Right lobe of liver (tissue), 6 donors: Measurements from ENCODE around the gene C20orf141. TPM values are rescaled to one million over a fixed set of nuclear protein-coding genes. Genes with fewer than 3 reads are reported as not detected.
"Not testable (repeated sequence)": the region's sequence is repeated elsewhere in the genome, so short reads cannot be mapped to it uniquely, and the experiment has no call there.

Experiments used
- ATAC-seq, 4 donors: fragments of 200-7000 bp; cut with Tn5 transposase; one replicate each; pipeline ENCODE4 v1.9.1; 2020; ENCODE audit warnings: mild to moderate bottlenecking in 4 of 4, moderate library complexity in 4 of 4
- DNase-seq, 3 donors: peaks; one replicate each; pipeline ENCODE4 v3.0.0-alpha.2; 2020
- H3K27ac ChIP-seq, 3 donors: fragments of 200-600 bp; one replicate each; pipeline ENCODE4 v1.8.0; 2022
- H3K27me3 ChIP-seq, 2 donors: fragments of 200-600 bp; one replicate each; pipeline ENCODE4 v1.8.0; 2022
- H3K36me3 ChIP-seq, 4 donors: fragments of 200-600 bp; sonication (generic) in 1 of 4; one replicate each; pipeline versions ENCODE4 v1.5.1 to v1.8.0; 2017 to 2022; ENCODE audit warnings: control low read depth in 1 of 4
- H3K4me1 ChIP-seq, 4 donors: fragments of 200-600 bp; sonication (generic) in 1 of 4; one replicate each; pipeline versions ENCODE4 v1.5.1 to v1.8.0; 2017 to 2022; ENCODE audit warnings: control low read depth in 1 of 4
- H3K4me3 ChIP-seq, 3 donors: fragments of 200-600 bp; one replicate each; pipeline ENCODE4 v1.8.0; 2022
- H3K9me3 ChIP-seq, 4 donors: fragments of 200-600 bp; sonication (generic) in 1 of 4; one replicate each; pipeline versions ENCODE4 v1.5.1 to v1.8.0; 2017 to 2022; ENCODE audit warnings: control low read depth in 1 of 4
- POLR2A ChIP-seq: fragments of 450-650 bp; IDR thresholded peaks from one replicate; pipeline ENCODE4 v1.6.1; 2017; ENCODE audit warnings: antibody characterized with exemption, mild to moderate bottlenecking
- WGBS: methylation state at CpG from one replicate; pipeline ENCODE4 v1.1.6; 2018; ENCODE audit warnings: low coverage, low lambda C conversion rate; ENCODE audit not compliant: insufficient coverage; ENCODE audit errors: missing lambda C conversion rate; 5-methylcytosine and 5-hydroxymethylcytosine counted together
- intact Hi-C, 2 donors: fragments of 100-400 bp; cut with DNase I; formaldehyde crosslinking; loops; one replicate each; pipeline versions ENCODE4 v1.11.2 to v1.14.1; 2022
- long read RNA-seq: library from polyadenylated mRNA; unstranded; transcript quantifications from one replicate; pipeline ENCODE4 v2.0.0, GENCODE V29; 2019
- total RNA-seq, 6 experiments: library from RNA; depleted of rRNA in 2 of 6; stranded (reverse); fragments of >200 nt in 2 of 6; fragmentation: NEBNext Ultra II Directional in 3 of 6; extraction: Animal tissue kit (Norgen Biotek cat#: 25700) in 3 of 6; gene quantifications; one replicate each; pipeline versions ENCODE4 v1.1.0 to v1.2.4, GENCODE V29; 2016 to 2023
- TF ChIP-seq, protein P1 (sequence below), 4 donors: fragments of 200-600 bp in 3 of 4; fragments of 450-650 bp in 1 of 4; IDR thresholded peaks; one replicate each; pipeline versions ENCODE4 v1.5.1 to v1.8.0; 2016 to 2022; ENCODE audit warnings: antibody characterized with exemption in 4 of 4, mild to moderate bottlenecking in 2 of 4
- donor health status: DM: no; HTN: yes; CAD: no.
- donor health status: DM: no; HTN: no; CAD: no.
- donor health status: DM: no; HTN: no; CAD: no.
- donor health status: DM: no; HTN: yes; CAD: no.
- donor health status: DM: no; HTN: yes; CAD: no.

The C20orf141 gene, protein sequence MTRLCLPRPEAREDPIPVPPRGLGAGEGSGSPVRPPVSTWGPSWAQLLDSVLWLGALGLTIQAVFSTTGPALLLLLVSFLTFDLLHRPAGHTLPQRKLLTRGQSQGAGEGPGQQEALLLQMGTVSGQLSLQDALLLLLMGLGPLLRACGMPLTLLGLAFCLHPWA
- not detected for total RNA-seq
- long read RNA-seq, result 0 reads

DNA sequence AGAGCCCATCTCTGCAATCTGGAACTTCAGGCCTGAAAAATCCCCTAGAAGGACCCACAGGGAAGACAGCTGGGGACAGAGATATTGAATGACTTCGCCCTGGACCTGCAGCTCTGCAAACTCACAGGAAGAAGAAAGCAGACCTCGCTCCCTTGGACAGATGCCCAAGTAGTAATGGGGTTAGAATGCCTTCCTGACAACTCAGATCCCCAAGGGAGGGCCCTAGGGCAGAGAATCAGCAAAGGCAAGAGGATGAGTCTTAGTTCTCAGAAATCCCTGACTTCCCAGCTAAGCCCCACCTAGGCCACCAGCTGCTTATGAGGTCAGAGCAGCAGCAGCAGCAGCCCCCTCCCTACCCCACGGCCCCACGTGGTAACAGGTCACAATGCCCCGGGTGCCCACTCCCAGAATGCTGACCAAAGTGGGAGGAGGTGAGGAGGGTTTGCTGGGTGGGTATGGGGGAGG is at the start of gene C20orf141:
TSS of gene C20orf141 (plus strand) at position 401 of the 465 bp plus-strand sequence. CDS start 198 bp downstream, outside the sequence.
- Histone ChIP-seq H3K27me3 (no peaks in the 10 kb centered on the region), H3K4me3 (no peak within 1 kb of the TSS), H3K9me3 (no peaks in the 10 kb centered on the region), H3K4me1 (no peaks in the 10 kb centered on the region), H3K36me3 (no peaks in the 10 kb centered on the region), H3K27ac (no peak within 1 kb of the TSS)
- intact Hi-C loops, result no loop called here
- WGBS, result 28% methylated on average over 3 of the region's 5 CpGs
- TF ChIP-seq, protein P1, sequence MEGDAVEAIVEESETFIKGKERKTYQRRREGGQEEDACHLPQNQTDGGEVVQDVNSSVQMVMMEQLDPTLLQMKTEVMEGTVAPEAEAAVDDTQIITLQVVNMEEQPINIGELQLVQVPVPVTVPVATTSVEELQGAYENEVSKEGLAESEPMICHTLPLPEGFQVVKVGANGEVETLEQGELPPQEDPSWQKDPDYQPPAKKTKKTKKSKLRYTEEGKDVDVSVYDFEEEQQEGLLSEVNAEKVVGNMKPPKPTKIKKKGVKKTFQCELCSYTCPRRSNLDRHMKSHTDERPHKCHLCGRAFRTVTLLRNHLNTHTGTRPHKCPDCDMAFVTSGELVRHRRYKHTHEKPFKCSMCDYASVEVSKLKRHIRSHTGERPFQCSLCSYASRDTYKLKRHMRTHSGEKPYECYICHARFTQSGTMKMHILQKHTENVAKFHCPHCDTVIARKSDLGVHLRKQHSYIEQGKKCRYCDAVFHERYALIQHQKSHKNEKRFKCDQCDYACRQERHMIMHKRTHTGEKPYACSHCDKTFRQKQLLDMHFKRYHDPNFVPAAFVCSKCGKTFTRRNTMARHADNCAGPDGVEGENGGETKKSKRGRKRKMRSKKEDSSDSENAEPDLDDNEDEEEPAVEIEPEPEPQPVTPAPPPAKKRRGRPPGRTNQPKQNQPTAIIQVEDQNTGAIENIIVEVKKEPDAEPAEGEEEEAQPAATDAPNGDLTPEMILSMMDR (IDR thresholded peaks at IDR 0.05), result no peak
- TF ChIP-seq POLR2A, result no peak
- ATAC-seq, result peak in 1 of 4 donors; percentile 39
- DNase-seq, result no peak

DNA sequence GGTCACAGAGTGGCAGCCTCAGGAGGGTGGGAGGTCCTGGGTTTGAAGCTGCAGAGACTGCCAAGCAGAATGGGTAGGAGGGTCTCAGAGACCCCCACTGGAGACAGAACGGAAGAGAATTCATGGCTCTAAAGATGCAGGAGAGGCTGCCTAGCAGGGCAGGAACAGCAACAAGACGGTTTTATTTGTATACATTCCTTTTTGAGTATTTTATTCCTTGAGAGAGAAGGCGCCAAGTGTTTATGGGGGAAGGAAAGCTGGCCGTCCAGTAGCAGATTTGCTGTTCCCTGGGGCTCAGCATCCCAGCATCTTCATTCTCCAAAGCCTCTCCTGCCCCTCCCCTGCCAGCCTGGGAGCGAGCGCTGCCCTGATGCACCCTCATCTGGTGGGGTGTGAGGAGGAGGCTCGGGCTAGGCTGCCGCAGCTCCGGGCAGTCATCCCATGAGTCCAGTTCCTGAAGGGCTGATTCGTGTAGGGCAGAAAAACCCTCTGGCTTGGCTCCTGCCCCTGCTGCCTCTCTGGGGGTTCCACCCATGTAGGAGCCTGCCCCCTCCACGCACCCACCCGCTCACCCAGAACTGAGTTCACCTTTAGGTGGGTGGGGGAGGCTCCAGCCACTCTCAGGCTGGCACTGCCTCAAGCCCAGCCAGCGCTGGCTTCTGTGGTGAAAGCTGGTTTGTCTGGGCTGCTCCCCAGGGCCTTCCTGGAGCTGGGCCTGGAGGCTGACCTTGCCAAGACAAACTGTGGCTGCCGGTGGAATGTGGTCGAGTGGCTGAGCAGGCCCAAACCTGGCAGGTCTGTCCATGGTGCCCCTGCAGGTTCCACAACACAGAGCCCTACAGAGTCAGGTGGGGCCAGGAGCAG is 46.8 kb upstream of the C20orf141 start:
- WGBS, result 25% methylated on average over 4 of the region's 15 CpGs
- ATAC-seq (peak; percentile 97 to 99 (median 99)), DNase-seq (peak; percentile 79 to 91 (median 89))
- H3K27me3 ChIP-seq, result no peaks in the 10 kb centered on the region
- no peak overlapping the region for H3K27ac ChIP-seq
- intact Hi-C loops, result no loop called here
- peaks cover 0 to 7% (median 4%) of the 10 kb centered on the region in 4 donors for H3K4me1 ChIP-seq
- no peak for TF ChIP-seq POLR2A
- TF ChIP-seq, protein P1 (IDR thresholded peaks at IDR 0.05), result no peak
- H3K9me3 ChIP-seq, result no peaks in the 10 kb centered on the region
- peak overlapping the region in 2 of 3 donors; percentile 3 to 21 for H3K4me3 ChIP-seq
- peaks cover 0 to 2% (median 0%) of the 10 kb centered on the region in 4 donors for H3K36me3 ChIP-seq

DNA sequence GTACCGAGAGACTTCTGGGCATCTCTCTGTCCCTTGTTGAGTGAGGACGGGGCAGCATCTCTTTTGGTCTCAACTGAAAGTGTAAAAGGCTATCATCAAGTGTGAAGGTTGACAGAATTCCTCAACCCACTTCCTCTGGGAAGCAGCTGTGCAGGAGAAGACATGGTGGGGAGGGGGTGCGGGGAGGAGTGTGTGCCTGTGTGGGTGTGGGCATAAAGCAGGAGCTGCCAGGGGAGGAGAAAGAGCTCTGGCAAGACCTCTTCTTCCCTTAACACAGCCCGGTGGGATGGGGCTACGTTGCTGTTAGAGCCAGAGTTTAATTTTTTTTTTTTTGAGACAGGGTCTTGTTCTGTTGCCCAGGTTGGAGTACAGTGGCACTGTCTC is 46.2 kb upstream of the C20orf141 start:
- WGBS, result 20% methylated on average over 1 of the region's 5 CpGs
- intact Hi-C loops, result no loop called here
- peak in 1 of 3 donors; percentile 35 for DNase-seq
- no peak for ATAC-seq
- Histone ChIP-seq H3K4me3 (no peak overlapping the region), H3K4me1 (peaks cover 0 to 7% (median 4%) of the 10 kb centered on the region in 4 donors), H3K27me3 (no peaks in the 10 kb centered on the region), H3K9me3 (no peaks in the 10 kb centered on the region), H3K36me3 (peaks cover 0 to 2% (median 0%) of the 10 kb centered on the region in 4 donors), H3K27ac (no peak overlapping the region)
- TF ChIP-seq, protein P1 (IDR thresholded peaks at IDR 0.05), result no peak
- TF ChIP-seq POLR2A, result no peak

- H3K27ac ChIP-seq, H3K27me3 ChIP-seq, intact Hi-C loops, H3K36me3 ChIP-seq, H3K9me3 ChIP-seq, ATAC-seq, H3K4me3 ChIP-seq, H3K4me1 ChIP-seq: not testable (repeated sequence)
- 97% methylated on average over 9 of the region's 12 CpGs for WGBS
- peak in 1 of 3 donors; percentile 10 for DNase-seq
These were observed 44.7 kb upstream of the C20orf141 start for GRCh38 chr20:2770091-2770490.
